ENCODE results near the gene RAPGEF5. TPM values are rescaled to one million over a fixed set of nuclear protein-coding genes. Genes with fewer than 3 reads are reported as not detected.

Gene RAPGEF5
- total and polyA plus RNA-seq, 2 donors (not counting 3 experiments of a cell fraction or from before 2014, with no cell fraction given), result 10.0 to 43.2 TPM

GRCh38 chr7:22400150-22400814 lies 43.3 kb upstream of the RAPGEF5 start:
- Histone ChIP-seq H4K20me1 (replicated peaks; ENCODE audit: control insufficient read depth, extremely low read depth, insufficient read depth, low read length) (no peaks in the 10 kb centered on the region), H3K79me2 (ENCODE audit: control insufficient read depth, insufficient read depth, low read length) (no peaks in the 10 kb centered on the region), H3K27me3 (ENCODE audit: control insufficient read depth in 2 of 2, insufficient read depth in 2 of 2, low read length in 2 of 2) (no peaks in the 10 kb centered on the region), H3K4me3 (replicated peaks in 1 of 3; ENCODE audit: insufficient read depth in 1 of 3, low read depth in 1 of 3, low read length in 3 of 3) (no peak overlapping the region), H3K36me3 (ENCODE audit: control insufficient read depth in 2 of 2, extremely low read depth in 1 of 2, insufficient read depth in 2 of 2, low read length in 2 of 2) (no peaks in the 10 kb centered on the region), H2AFZ (ENCODE audit: low read depth, low read length) (no peak overlapping the region), H3K4me1 (ENCODE audit: control insufficient read depth, extremely low read depth, insufficient read depth, low read length) (peaks cover 5% of the 10 kb centered on the region), H3K9me1 (replicated peaks; ENCODE audit: control insufficient read depth, extremely low read depth, insufficient read depth, low read length) (no peaks in the 10 kb centered on the region), H3K4me2 (ENCODE audit: insufficient read depth, low read length) (no peak overlapping the region), H3K9ac (replicated peaks; ENCODE audit: extremely low read depth, insufficient read depth, low read length) (no peak overlapping the region), H3K9me3 (replicated peaks; ENCODE audit: control insufficient read depth, insufficient read depth, low read length) (no peaks in the 10 kb centered on the region), H3K27ac (ENCODE audit: insufficient read depth, low read depth, low read length) (no peak overlapping the region)
- dilution Hi-C loops (cut with MboI; ENCODE audit: extremely low pct_ligation_motif_present, low sequenced_read_pairs), result no loop called here
- BruUV-seq (replicated peaks), result no TSS peak
- no peak for FAIRE-seq
- DNase-seq (ENCODE audit: low read depth, low spot score), result no peak
- intact Hi-C loops (cut with micrococcal nuclease), result no loop called here
- POLR2A ChIA-PET, result no interaction called here
- no peak for TF ChIP-seq FOS (IDR thresholded peaks at IDR 0.05; ENCODE audit: borderline replicate concordance, insufficient read depth, low read length)
- TF ChIP-seq POLR2AphosphoS5 (IDR thresholded peaks at IDR 0.05; ENCODE audit: insufficient read depth, low read depth, low read length), result no peak
- TF ChIP-seq POLR2A (IDR thresholded peaks at IDR 0.05; ENCODE audit: low read depth, low read length), result no peak
- no peak for TF ChIP-seq EZH2 (IDR thresholded peaks at IDR 0.05; ENCODE audit: borderline replicate concordance, low read depth, low read length, severe bottlenecking)
- no peak for TF ChIP-seq JUN (IDR thresholded peaks at IDR 0.05; ENCODE audit: borderline replicate concordance, insufficient read depth, insufficient read length, low read depth)
- no peak for TF ChIP-seq MAX (IDR thresholded peaks at IDR 0.05; ENCODE audit: insufficient read depth, insufficient read length)
- no peak for TF ChIP-seq GATA2 (IDR thresholded peaks at IDR 0.05; ENCODE audit: insufficient read depth, insufficient read length, low read depth, low read length)
- TF ChIP-seq MYC (IDR thresholded peaks at IDR 0.05; ENCODE audit: low read depth, low read length), result no peak
- TF ChIP-seq CTCF (IDR thresholded peaks at IDR 0.05; ENCODE audit: extremely low read depth in 1 of 2, insufficient read depth in 1 of 2, low read depth in 1 of 2, low read length in 2 of 2), result no peak
- CTCF ChIA-PET, result interaction anchor here (0.8 to 2.3 kb wide), 6 partner anchors 10 to 60 kb away, joined by 3 to 7 read pairs (median 5); no protein-coding TSS in a partner anchor

All from endothelial cell of umbilical vein (primary cell).